Neural progenitor cell (in vitro differentiated cells): Measurements from ENCODE around the gene IPO4. TPM values are rescaled to one million over a fixed set of nuclear protein-coding genes. Genes with fewer than 3 reads are reported as not detected.

Experiments
- DNase-seq: peaks from one replicate; pipeline ENCODE4 v3.0.0-alpha.2; 2016; ENCODE audit warnings: low spot score
- H2AFZ ChIP-seq: fragments of 200-600 bp; sonication (generic); replicated peaks from 2 replicates; pipeline ENCODE4 v1.6.1; 2016; ENCODE audit warnings: antibody characterized with exemption
- H3F3A ChIP-seq: fragments of 200-600 bp; sonication (generic); 2 replicates; pipeline ENCODE4 v1.6.1; 2016; ENCODE audit warnings: antibody characterized with exemption, low read depth
- H3K27ac ChIP-seq: fragments of 200-600 bp; sonication (generic); 2 replicates; pipeline ENCODE4 v1.5.1; 2016; ENCODE audit warnings: mild to moderate bottlenecking
- H3K27me3 ChIP-seq: fragments of 200-600 bp; sonication (generic); 2 replicates; pipeline ENCODE4 v1.6.1; 2016; ENCODE audit warnings: mild to moderate bottlenecking, moderate library complexity
- H3K36me3 ChIP-seq: fragments of 200-600 bp; sonication (generic); 2 replicates; pipeline ENCODE4 v1.5.1; 2016
- H3K4me1 ChIP-seq: fragments of 200-600 bp; sonication (generic); 2 replicates; pipeline ENCODE4 v1.6.1; 2016; ENCODE audit warnings: mixed run types
- H3K4me2 ChIP-seq: fragments of 200-600 bp; sonication (generic); 2 replicates; pipeline ENCODE4 v1.6.1; 2016
- H3K4me3 ChIP-seq: fragments of 200-600 bp; sonication (generic); 2 replicates; pipeline ENCODE4 v1.5.1; 2016
- H3K79me2 ChIP-seq: fragments of 200-600 bp; sonication (generic); 2 replicates; pipeline ENCODE4 v1.6.1; 2016; ENCODE audit warnings: low read depth
- H3K9ac ChIP-seq: fragments of 200-600 bp; sonication (generic); 2 replicates; pipeline ENCODE4 v1.6.1; 2016
- H3K9me3 ChIP-seq: fragments of 200-600 bp; sonication (generic); 2 replicates; pipeline ENCODE4 v1.5.1; 2016; ENCODE audit warnings: low read depth
- H4K20me1 ChIP-seq: fragments of 200-600 bp; sonication (generic); 2 replicates; pipeline ENCODE4 v1.6.1; 2016; ENCODE audit warnings: low read depth
- H3K27ac Mint-ChIP-seq: 3 replicates; pipeline ENCODE4 v1.8.0; 2021; ENCODE audit warnings: mixed read lengths
- H3K27me3 Mint-ChIP-seq: 2 replicates; pipeline ENCODE4 v1.8.0; 2022; ENCODE audit warnings: low read depth, mild to moderate bottlenecking, inconsistent platforms, moderate library complexity, mixed read lengths; ENCODE audit not compliant: insufficient read depth
- H3K36me3 Mint-ChIP-seq: 3 replicates; pipeline ENCODE4 v1.8.0; 2021; ENCODE audit warnings: mixed read lengths
- H3K4me1 Mint-ChIP-seq: 3 replicates; pipeline ENCODE4 v1.8.0; 2021; ENCODE audit warnings: mixed read lengths
- H3K4me3 Mint-ChIP-seq: 3 replicates; pipeline ENCODE4 v1.8.0; 2021; ENCODE audit warnings: mild to moderate bottlenecking, moderate library complexity, mixed read lengths
- H3K9me3 Mint-ChIP-seq: 3 replicates; pipeline ENCODE4 v1.8.0; 2020; ENCODE audit warnings: mixed read lengths
- EZH2 ChIP-seq: fragments of 200-600 bp; sonication (generic); IDR thresholded peaks from 2 replicates; pipeline ENCODE4 v1.6.1; 2017; ENCODE audit warnings: antibody characterized with exemption, mild to moderate bottlenecking, moderate library complexity
- EZH2phosphoT487 ChIP-seq: fragments of 200-600 bp; sonication (generic); IDR thresholded peaks from 2 replicates; pipeline ENCODE4 v1.6.1; 2017; ENCODE audit warnings: antibody characterized with exemption
- total RNA-seq: library from RNA; depleted of rRNA; stranded (reverse); fragments of >200 nt; gene quantifications from 2 replicates; pipeline ENCODE4 v1.2.3, GENCODE V29; 2015; ENCODE audit warnings: low replicate concordance
- TF ChIP-seq, protein P1 (sequence below): fragments of 200-600 bp; sonication (generic); IDR thresholded peaks from 2 replicates; pipeline ENCODE4 v1.5.1; 2017; ENCODE audit warnings: antibody characterized with exemption, mild to moderate bottlenecking

The IPO4 gene
- total RNA-seq, 1 donor from 2014 or later = 15.9 TPM

DNA sequence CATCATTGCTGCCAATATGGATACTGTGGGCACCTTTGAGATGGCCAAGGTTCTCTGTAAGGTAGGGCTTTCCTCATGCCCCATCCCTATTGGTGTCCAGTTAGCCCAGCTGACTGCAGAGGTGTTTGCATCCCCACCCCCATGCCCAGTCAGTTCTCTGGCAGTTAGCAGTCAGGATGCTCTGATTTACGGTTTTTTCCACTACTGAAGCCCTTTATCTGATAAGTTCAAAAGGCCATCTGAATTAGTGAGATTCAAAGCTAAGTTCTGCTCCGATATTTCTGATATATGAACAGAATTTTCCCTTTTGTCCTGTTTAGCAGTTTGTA lies 44.9 kb upstream of the IPO4 start:
- Mint-ChIP-seq H3K4me3 (peak overlapping the region; percentile 100), H3K27ac (peak overlapping the region; percentile 93), H3K9me3 (no peaks in the 10 kb centered on the region), H3K4me1 (peaks cover 23% of the 10 kb centered on the region), H3K36me3 (peaks cover 13% of the 10 kb centered on the region), H3K27me3 (no peaks in the 10 kb centered on the region)
- Histone ChIP-seq H3F3A (peaks cover 18% of the 10 kb centered on the region), H2AFZ (no peak overlapping the region), H3K9me3 (no peaks in the 10 kb centered on the region), H4K20me1 (peaks cover 8% of the 10 kb centered on the region), H3K4me2 (peak overlapping the region; percentile 93), H3K79me2 (peaks cover 53% of the 10 kb centered on the region), H3K4me1 (peaks cover 15% of the 10 kb centered on the region), H3K4me3 (peak overlapping the region; percentile 87), H3K9ac (peak overlapping the region; percentile 68), H3K36me3 (no peaks in the 10 kb centered on the region), H3K27me3 (no peaks in the 10 kb centered on the region), H3K27ac (no peak overlapping the region)
- no peak for TF ChIP-seq EZH2phosphoT487
- no peak for DNase-seq

DNA sequence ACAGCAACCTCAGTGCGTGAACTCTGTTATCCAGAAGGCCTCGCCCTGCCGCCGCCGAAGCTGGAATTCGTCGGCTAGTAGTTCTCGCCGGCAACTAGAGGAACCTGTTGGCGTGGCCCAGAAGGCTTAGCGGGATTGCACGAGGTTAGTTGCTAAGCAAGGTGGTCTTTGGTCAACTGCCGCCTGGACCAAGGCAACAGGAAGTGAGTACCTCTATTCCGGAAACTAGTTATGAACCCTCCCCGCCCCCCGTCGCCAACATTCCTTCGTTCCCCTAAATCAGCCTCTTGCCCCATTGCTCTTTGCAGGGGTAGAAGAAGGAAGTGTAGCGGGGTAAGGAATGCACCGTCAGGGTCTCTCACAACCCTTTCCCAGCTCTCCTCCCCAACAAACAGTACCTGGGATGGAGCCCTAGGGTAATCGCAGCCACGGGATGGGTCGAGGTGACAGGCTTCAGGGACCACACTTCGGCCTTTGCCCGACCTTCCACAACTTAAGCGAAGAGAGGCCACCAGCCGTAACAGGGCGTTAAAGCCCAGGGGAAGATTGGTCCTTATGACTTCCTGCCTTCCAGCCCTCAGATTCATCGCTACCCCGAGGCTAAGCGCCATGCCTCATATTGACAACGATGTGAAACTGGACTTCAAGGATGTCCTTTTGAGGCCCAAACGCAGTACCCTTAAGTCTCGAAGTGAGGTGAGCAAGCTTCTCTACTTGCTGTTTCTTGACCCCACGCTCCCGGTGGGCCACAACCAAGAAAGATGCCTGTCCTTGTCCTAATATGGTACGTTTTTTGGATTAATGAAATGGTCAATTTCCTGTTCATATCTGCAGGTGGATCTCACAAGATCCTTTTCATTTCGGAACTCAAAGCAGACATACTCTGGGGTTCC lies 44.3 kb upstream of the IPO4 start, which contains the start of gene GMPR2:
Gene GMPR2 (plus strand): TSS at position 285 of the 893 bp plus-strand sequence. CDS start 325 bp downstream, at position 610.
- peaks cover 8% of the 10 kb centered on the region for H3K36me3 Mint-ChIP-seq
- DNase-seq = no peak
- peak within 1 kb of the TSS; percentile 100 for H3K4me3 Mint-ChIP-seq
- H3K9me3 Mint-ChIP-seq = no peaks in the 10 kb centered on the region
- peak within 1 kb of the TSS; percentile 88 for H3K9ac ChIP-seq
- H2AFZ ChIP-seq = peak within 1 kb of the TSS; percentile 100
- H3K4me3 ChIP-seq = peak within 1 kb of the TSS; percentile 87
- H4K20me1 ChIP-seq = peaks cover 8% of the 10 kb centered on the region
- H3K79me2 ChIP-seq = peaks cover 59% of the 10 kb centered on the region
- peak within 1 kb of the TSS; percentile 82 for H3K27ac ChIP-seq
- TF ChIP-seq, protein P1, sequence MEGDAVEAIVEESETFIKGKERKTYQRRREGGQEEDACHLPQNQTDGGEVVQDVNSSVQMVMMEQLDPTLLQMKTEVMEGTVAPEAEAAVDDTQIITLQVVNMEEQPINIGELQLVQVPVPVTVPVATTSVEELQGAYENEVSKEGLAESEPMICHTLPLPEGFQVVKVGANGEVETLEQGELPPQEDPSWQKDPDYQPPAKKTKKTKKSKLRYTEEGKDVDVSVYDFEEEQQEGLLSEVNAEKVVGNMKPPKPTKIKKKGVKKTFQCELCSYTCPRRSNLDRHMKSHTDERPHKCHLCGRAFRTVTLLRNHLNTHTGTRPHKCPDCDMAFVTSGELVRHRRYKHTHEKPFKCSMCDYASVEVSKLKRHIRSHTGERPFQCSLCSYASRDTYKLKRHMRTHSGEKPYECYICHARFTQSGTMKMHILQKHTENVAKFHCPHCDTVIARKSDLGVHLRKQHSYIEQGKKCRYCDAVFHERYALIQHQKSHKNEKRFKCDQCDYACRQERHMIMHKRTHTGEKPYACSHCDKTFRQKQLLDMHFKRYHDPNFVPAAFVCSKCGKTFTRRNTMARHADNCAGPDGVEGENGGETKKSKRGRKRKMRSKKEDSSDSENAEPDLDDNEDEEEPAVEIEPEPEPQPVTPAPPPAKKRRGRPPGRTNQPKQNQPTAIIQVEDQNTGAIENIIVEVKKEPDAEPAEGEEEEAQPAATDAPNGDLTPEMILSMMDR = no peak
- no peak for TF ChIP-seq EZH2phosphoT487
- TF ChIP-seq EZH2 = no peak
- H3K4me1 Mint-ChIP-seq = peaks cover 23% of the 10 kb centered on the region
- peaks cover 15% of the 10 kb centered on the region for H3K4me1 ChIP-seq
- H3K36me3 ChIP-seq = no peaks in the 10 kb centered on the region
- no peaks in the 10 kb centered on the region for H3K27me3 ChIP-seq
- H3K4me2 ChIP-seq = peak within 1 kb of the TSS; percentile 93
- peaks cover 18% of the 10 kb centered on the region for H3F3A ChIP-seq
- peak within 1 kb of the TSS; percentile 93 for H3K27ac Mint-ChIP-seq
- no peaks in the 10 kb centered on the region for H3K27me3 Mint-ChIP-seq
- no peaks in the 10 kb centered on the region for H3K9me3 ChIP-seq

DNA sequence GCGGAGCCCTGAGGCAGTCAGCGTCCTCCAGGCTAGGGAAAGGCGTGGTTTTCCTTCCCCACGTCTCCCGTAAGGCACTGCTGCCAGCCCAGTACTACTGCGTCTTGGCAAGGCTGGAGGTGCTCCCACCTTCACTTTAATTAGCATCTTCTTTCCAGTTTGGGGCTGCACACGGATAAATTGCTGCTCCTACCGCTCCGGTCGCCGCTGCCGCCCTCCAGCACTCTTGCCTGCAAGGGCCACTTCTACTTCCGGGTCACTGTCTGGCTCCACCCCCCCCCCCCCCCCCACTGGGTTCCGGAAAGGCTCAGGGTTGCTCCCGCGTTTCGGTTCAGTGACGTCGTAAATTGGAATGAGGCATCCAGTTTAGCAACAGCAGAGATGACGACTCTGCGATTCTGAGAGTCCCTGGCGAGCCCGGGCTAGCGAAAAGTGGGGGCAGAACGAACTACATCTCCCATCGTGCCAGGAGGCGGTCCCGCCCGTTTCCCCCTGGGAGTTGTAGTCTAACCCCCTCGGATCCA lies 43.6 kb upstream of the IPO4 start, which contains the start of gene NEDD8:
Gene NEDD8 (minus strand): TSS at position 247 of the 524 bp plus-strand sequence. CDS start 100 bp downstream, at position 147.
- Mint-ChIP-seq H3K27ac (peak within 1 kb of the TSS; percentile 93), H3K27me3 (no peaks in the 10 kb centered on the region), H3K4me1 (peaks cover 23% of the 10 kb centered on the region), H3K9me3 (no peaks in the 10 kb centered on the region), H3K36me3 (peaks cover 4% of the 10 kb centered on the region), H3K4me3 (peak within 1 kb of the TSS; percentile 100)
- Histone ChIP-seq H3K79me2 (peaks cover 66% of the 10 kb centered on the region), H3K9ac (peak within 1 kb of the TSS; percentile 88), H3F3A (peaks cover 18% of the 10 kb centered on the region), H3K4me1 (peaks cover 15% of the 10 kb centered on the region), H3K36me3 (no peaks in the 10 kb centered on the region), H2AFZ (peak within 1 kb of the TSS; percentile 100), H3K4me3 (peak within 1 kb of the TSS; percentile 87), H3K27ac (peak within 1 kb of the TSS; percentile 82), H4K20me1 (peaks cover 11% of the 10 kb centered on the region), H3K4me2 (peak within 1 kb of the TSS; percentile 93), H3K27me3 (no peaks in the 10 kb centered on the region), H3K9me3 (no peaks in the 10 kb centered on the region)
- peak; percentile 93 for DNase-seq
- TF ChIP-seq EZH2 (no peak), EZH2phosphoT487 (no peak)
- TF ChIP-seq, protein P1 = no peak
